GM12878 (cell line): ENCODE data around the gene KAZN. TPM values are rescaled to one million over a fixed set of nuclear protein-coding genes. Genes with fewer than 3 reads are reported as not detected.

Experiments used
- ATAC-seq: fragments of 200-7000 bp; cut with Tn5 transposase; 3 replicates; pipeline ENCODE4 v1.9.1; 2020; ENCODE audit warnings: mild to moderate bottlenecking, moderate library complexity
- BruUV-seq: library from RNA; stranded (reverse); fragments of 400-500 nt; replicated peaks from 2 replicates; lab custom pipeline; 2021; lab: Mats Ljungman, UMichigan
- CTCF ChIA-PET: fragments of 300-600 bp; sonication (Branson Sonifier 250); formaldehyde crosslinking; extraction: SDS; loops from one replicate; lab custom pipeline; 2021; ENCODE audit warnings: inconsistent platforms; lab: Yijun Ruan, JAX
- POLR2A ChIA-PET: fragments of 350-600 bp; formaldehyde crosslinking; extraction: SDS; loops from one replicate; lab custom pipeline; 2021; ENCODE audit warnings: inconsistent platforms; lab: Charles Lee
- RAD21 ChIA-PET: fragments of 300-600 bp; sonication (Branson Sonifier 250); formaldehyde crosslinking; loops from one replicate; lab custom pipeline; 2023; ENCODE audit warnings: antibody characterized with exemption; ENCODE audit not compliant: unreplicated experiment; lab: Charles Lee
- SMC1A ChIA-PET: fragments of 300-600 bp; sonication (Branson Sonifier 250); formaldehyde crosslinking; loops from one replicate; lab custom pipeline; 2023; ENCODE audit not compliant: unreplicated experiment, uncharacterized antibody; lab: Charles Lee
- DNase-seq: peaks from one replicate; pipeline ENCODE4 v3.0.0-alpha.2; 2011; ENCODE audit warnings: low read depth, low spot score
- FAIRE-seq: peaks from 3 replicates; lab custom pipeline; 2011; peaks lifted over from hg19 to GRCh38; lab: Jason Lieb, UNC
- H2AFZ ChIP-seq: 2 replicates; pipeline ENCODE4 v1.6.0; 2011; ENCODE audit warnings: low read depth, low read length, control low read depth; ENCODE audit not compliant: control insufficient read depth
- H3K27ac ChIP-seq: 2 replicates; pipeline ENCODE4 v1.5.1; 2011; ENCODE audit warnings: control low read depth; ENCODE audit not compliant: control insufficient read depth, insufficient read depth
- H3K27me3 ChIP-seq, 2 experiments: replicated peaks in 1 of 2; 2 replicates each; pipeline versions ENCODE4 v1.6.0 to v1.6.1; 2011; ENCODE audit warnings: low read length in 1 of 2; ENCODE audit not compliant: control insufficient read depth in 2 of 2, insufficient read depth in 2 of 2
- H3K36me3 ChIP-seq, 2 experiments: 2 replicates each; pipeline ENCODE4 v1.5.1; 2011; ENCODE audit warnings: low read length in 1 of 2; ENCODE audit not compliant: control insufficient read depth in 2 of 2, insufficient read depth in 2 of 2
- H3K4me1 ChIP-seq: 2 replicates; pipeline ENCODE4 v1.6.1; 2011; ENCODE audit warnings: mild to moderate bottlenecking, low read length, moderate library complexity, mixed read lengths; ENCODE audit not compliant: control insufficient read depth, insufficient read depth
- H3K4me2 ChIP-seq: 2 replicates; pipeline ENCODE4 v1.6.0; 2011; ENCODE audit warnings: control low read depth; ENCODE audit not compliant: control insufficient read depth, insufficient read depth
- H3K4me3 ChIP-seq: fragments of 200-600 bp; sonication (generic); 2 replicates; pipeline ENCODE4 v1.5.1; 2016
- H3K79me2 ChIP-seq: 2 replicates; pipeline ENCODE4 v1.6.0; 2011; ENCODE audit warnings: low read length; ENCODE audit not compliant: control insufficient read depth, insufficient read depth
- H3K9ac ChIP-seq: 2 replicates; pipeline ENCODE4 v1.8.0; 2011; ENCODE audit warnings: low read length, control low read depth, mixed read lengths; ENCODE audit not compliant: control insufficient read depth, insufficient read depth
- H3K9me3 ChIP-seq: replicated peaks from 3 replicates; pipeline ENCODE4 v1.5.1; 2011; ENCODE audit warnings: mild to moderate bottlenecking, low read length; ENCODE audit not compliant: control insufficient read depth, insufficient read depth
- H4K20me1 ChIP-seq: 2 replicates; pipeline ENCODE4 v1.6.0; 2011; ENCODE audit not compliant: control insufficient read depth, insufficient read depth
- CBFB ChIP-seq: IDR thresholded peaks from 2 replicates; pipeline ENCODE4 v1.6.1; 2016; ENCODE audit warnings: antibody characterized with exemption, low read depth
- CBX5 ChIP-seq: sonication (generic); IDR thresholded peaks from 2 replicates; pipeline ENCODE4 v1.6.1; 2016; ENCODE audit warnings: low read depth, moderate library complexity, mild to moderate bottlenecking, inconsistent platforms
- CREM ChIP-seq: IDR thresholded peaks from 2 replicates; pipeline ENCODE4 v1.6.1; 2014; ENCODE audit warnings: antibody characterized with exemption, low read depth
- EED ChIP-seq: sonication (generic); IDR thresholded peaks from 2 replicates; pipeline ENCODE4 v1.6.1; 2016; ENCODE audit warnings: antibody characterized with exemption, low read depth
- EP300 ChIP-seq, 2 experiments: fragments of 150-350 bp in 1 of 2; IDR thresholded peaks; 2 replicates each; pipeline ENCODE4 v1.6.1; 2011 to 2012; ENCODE audit warnings: low read depth in 2 of 2, low read length in 2 of 2, borderline replicate concordance in 1 of 2, improper control_type of control experiment in 1 of 2, inconsistent platforms in 1 of 2; ENCODE audit not compliant: control insufficient read depth in 1 of 2
- EZH2 ChIP-seq: IDR thresholded peaks from 2 replicates; pipeline ENCODE4 v1.6.1; 2012; ENCODE audit warnings: low read depth, mild to moderate bottlenecking, control low read depth, inconsistent platforms, low read length, borderline replicate concordance; ENCODE audit not compliant: control insufficient read depth
- IKZF1 ChIP-seq: fragments of 450-650 bp; conservative IDR thresholded peaks from 2 replicates; pipeline ENCODE4 v1.6.1; 2017; ENCODE audit warnings: antibody characterized with exemption, mild to moderate bottlenecking
- IRF5 ChIP-seq: fragments of 450-650 bp; IDR thresholded peaks from 2 replicates; pipeline ENCODE4 v1.6.1; 2017; ENCODE audit warnings: borderline replicate concordance
- KAT2A ChIP-seq: conservative IDR thresholded peaks from 2 replicates; pipeline ENCODE4 v1.6.1; 2011; ENCODE audit warnings: low read depth, low read length; ENCODE audit not compliant: control insufficient read depth
- MEF2A ChIP-seq: IDR thresholded peaks from 2 replicates; pipeline ENCODE4 v1.6.1; 2011; ENCODE audit warnings: low read depth, mild to moderate bottlenecking, low read length, moderate library complexity; ENCODE audit not compliant: insufficient read depth
- MTA2 ChIP-seq: fragments of 450-650 bp; IDR thresholded peaks from 2 replicates; pipeline ENCODE4 v1.6.1; 2016; ENCODE audit warnings: low read depth, mild to moderate bottlenecking, moderate library complexity
- NR2C1 ChIP-seq: fragments of 450-650 bp; IDR thresholded peaks from 2 replicates; pipeline ENCODE4 v1.6.1; 2017; ENCODE audit warnings: antibody characterized with exemption, mild to moderate bottlenecking, moderate library complexity
- POLR2AphosphoS5 ChIP-seq: IDR thresholded peaks from 2 replicates; pipeline ENCODE4 v1.6.1; 2011; ENCODE audit warnings: mild to moderate bottlenecking, low read length, inconsistent platforms
- PRDM15 ChIP-seq: fragments of 450-650 bp; formaldehyde crosslinking; IDR thresholded peaks from 2 replicates; pipeline ENCODE4 v1.4.0; 2020; ENCODE audit warnings: mild to moderate bottlenecking, moderate library complexity
- SKIL ChIP-seq: fragments of 450-650 bp; IDR thresholded peaks from 2 replicates; pipeline ENCODE4 v1.6.1; 2017; ENCODE audit warnings: mild to moderate bottlenecking, low read depth, inconsistent platforms; ENCODE audit not compliant: poor library complexity, severe bottlenecking
- TARDBP ChIP-seq: IDR thresholded peaks from 2 replicates; pipeline ENCODE4 v1.6.1; 2016; ENCODE audit warnings: borderline replicate concordance
- TCF3 ChIP-seq: IDR thresholded peaks from 2 replicates; pipeline ENCODE4 v1.6.1; 2012; ENCODE audit warnings: low read depth, mild to moderate bottlenecking, low read length, borderline replicate concordance; ENCODE audit not compliant: insufficient read depth
- WRNIP1 ChIP-seq: IDR thresholded peaks from 2 replicates; pipeline ENCODE4 v1.6.1; 2011; ENCODE audit warnings: low read depth, low read length, improper control_type of control experiment, borderline replicate concordance
- WGBS: methylation state at CpG from one replicate; pipeline ENCODE4 v1.1.6; 2016; ENCODE audit warnings: low lambda C conversion rate; ENCODE audit not compliant: insufficient replicate concordance, insufficient coverage; ENCODE audit errors: missing lambda C conversion rate; 5-methylcytosine and 5-hydroxymethylcytosine counted together
- in situ Hi-C: fragments of 300-500 bp; cut with MboI; formaldehyde crosslinking; loops from 9 replicates; pipeline ENCODE4 v1.14.3; 2018; ENCODE audit warnings: mixed read lengths
- intact Hi-C: fragments of 100-400 bp; cut with micrococcal nuclease; formaldehyde crosslinking; loops from one replicate; pipeline ENCODE4 v1.14.2; 2022; ENCODE audit not compliant: unreplicated experiment
- polyA plus RNA-seq, 11 experiments: library from polyadenylated mRNA; depleted of rRNA in 4 of 11; unstranded in 6 of 11; stranded (reverse) in 5 of 11; fragments of >200 nt; fragmentation: Nextera tagmentation in 4 of 11; fragmentation: Illumina TruSeq in 1 of 11; extraction: Ambion mirVana in 4 of 11; extraction: Trizol in 1 of 11; gene quantifications; 1 replicate in 1 of 11; 2 replicates in 10 of 11; pipeline versions ENCODE4 v1.2.1 to v1.2.3, GENCODE V29; 2011 to 2016; ENCODE audit warnings: inconsistent platforms in 2 of 11, missing spikeins in 2 of 11, low read depth in 1 of 11
- total RNA-seq, 4 experiments: library from RNA; depleted of rRNA in 3 of 4; stranded (reverse); fragments of >200 nt in 3 of 4; fragmentation: Illumina TruSeq in 1 of 4; extraction: Trizol in 1 of 4; gene quantifications; 2 replicates each; pipeline versions ENCODE4 v1.2.1 to v1.2.3, GENCODE V29; 2013 to 2021

KAZN gene
- total and polyA plus RNA-seq, 10 of the 15 experiments (the other 5 are each of a cell fraction or from before 2014, with no cell fraction given), result 0.72 to 4.0 (median 1.2) TPM

- no peak overlapping the region for H3K4me3 ChIP-seq
- ATAC-seq, result no peak
- no peaks in the 10 kb centered on the region for H3K79me2 ChIP-seq
- ChIA-PET CTCF (no interaction called here), RAD21 (interaction anchor here (1.7 kb wide), 1 partner anchor 21 kb away, joined by 4 read pairs; no protein-coding TSS in a partner anchor), POLR2A (no interaction called here), SMC1A (no interaction called here)
- intact Hi-C loops, result no loop called here
- no peak overlapping the region for H3K4me2 ChIP-seq
- FAIRE-seq, result no peak
- BruUV-seq, result no TSS peak
- H3K9ac ChIP-seq, result no peak overlapping the region
- 34% methylated on average over 10 of the region's 10 CpGs for WGBS
- no peaks in the 10 kb centered on the region for H3K4me1 ChIP-seq
- no peaks in the 10 kb centered on the region for H3K36me3 ChIP-seq
- no peak overlapping the region for H3K27ac ChIP-seq
- H2AFZ ChIP-seq, result no peak overlapping the region
- DNase-seq, result no peak
- TF ChIP-seq CREM (no peak), SKIL (no peak), EZH2 (no peak), MEF2A (no peak), IKZF1 (no peak), WRNIP1 (no peak), PRDM15 (CRISPR knock-in tag) (no peak), NR2C1 (no peak), CBFB (no peak), TARDBP (no peak), KAT2A (no peak), EED (no peak), CBX5 (no peak), POLR2AphosphoS5 (no peak), MTA2 (no peak), EP300 (IDR thresholded peaks at IDR 0.05; ENCODE audit: borderline replicate concordance in 1 of 2, control insufficient read depth in 1 of 2, low read depth in 2 of 2, low read length in 2 of 2) (no peak), TCF3 (no peak), IRF5 (no peak)
- in situ Hi-C loops, result no loop called here
- no peaks in the 10 kb centered on the region for H4K20me1 ChIP-seq
- no peaks in the 10 kb centered on the region; a peak in 1 of 4 replicates for H3K27me3 ChIP-seq
- no peaks in the 10 kb centered on the region for H3K9me3 ChIP-seq
Measured at GRCh38 chr1:15077384-15077783, 478.9 kb downstream of the KAZN start.
